GM12878 (cell line): ENCODE data around the gene SLC66A1.

ENCODE experiments used
- CTCF ChIP-seq, 3 experiments: IDR thresholded peaks in 2 of 3; conservative IDR thresholded peaks in 1 of 3; 2 replicates each; pipeline ENCODE4 v1.5.1; 2011; ENCODE audit warnings: low read depth in 3 of 3, low read length in 3 of 3, mild to moderate bottlenecking in 3 of 3, control low read depth in 2 of 3, moderate library complexity in 2 of 3, inconsistent platforms in 1 of 3, mixed read lengths in 1 of 3; ENCODE audit not compliant: control insufficient read depth in 2 of 3, insufficient read depth in 1 of 3; ENCODE audit errors: extremely low read depth in 1 of 3
- EP300 ChIP-seq, 2 experiments: fragments of 150-350 bp in 1 of 2; IDR thresholded peaks; 2 replicates each; pipeline ENCODE4 v1.6.1; 2011 to 2012; ENCODE audit warnings: low read depth in 2 of 2, low read length in 2 of 2, borderline replicate concordance in 1 of 2, improper control_type of control experiment in 1 of 2, inconsistent platforms in 1 of 2; ENCODE audit not compliant: control insufficient read depth in 1 of 2
- IKZF1 ChIP-seq: fragments of 450-650 bp; conservative IDR thresholded peaks from 2 replicates; pipeline ENCODE4 v1.6.1; 2017; ENCODE audit warnings: antibody characterized with exemption, mild to moderate bottlenecking
- POLR2A ChIP-seq: IDR thresholded peaks from 2 replicates; pipeline ENCODE4 v1.6.1; 2011; ENCODE audit warnings: low read depth, mild to moderate bottlenecking, low read length
- YY1 ChIP-seq: IDR thresholded peaks from 2 replicates; pipeline ENCODE4 v1.6.1; 2011; ENCODE audit warnings: low read depth, mild to moderate bottlenecking, low read length
- ZSCAN29 ChIP-seq: fragments of 450-650 bp; IDR thresholded peaks from 2 replicates; pipeline ENCODE4 v1.6.1; 2017; ENCODE audit warnings: mild to moderate bottlenecking, moderate library complexity

- no peak for TF ChIP-seq CTCF (IDR thresholded peaks at IDR 0.05 in 2 of 3, conservative IDR thresholded peaks at IDR 0.05 in 1 of 3; ENCODE audit: control insufficient read depth in 2 of 3, extremely low read depth in 1 of 3, insufficient read depth in 1 of 3, low read depth in 3 of 3, low read length in 3 of 3)
- no peak for TF ChIP-seq YY1
- TF ChIP-seq EP300 (IDR thresholded peaks at IDR 0.05; ENCODE audit: borderline replicate concordance in 1 of 2, control insufficient read depth in 1 of 2, low read depth in 2 of 2, low read length in 2 of 2), result no peak
- TF ChIP-seq ZSCAN29, result no peak
- no peak for TF ChIP-seq IKZF1
- TF ChIP-seq POLR2A, result no peak
Measured at GRCh38 chr1:19360432-19360831, 48.3 kb downstream of the SLC66A1 start.
